Stimulated activated CD8-positive, alpha-beta memory T cell treated with anti-CD3 and anti-CD28 coated beads, Interleukin-12 subunit alpha, Interleukin-12 subunit beta, amount 100 ng/mL, for 24 hours (primary cell): ENCODE measurements around the gene ABHD11.

ENCODE experiments used
- DNase-seq: peaks from one replicate; pipeline ENCODE4 v3.0.0-alpha.2; 2020; ENCODE audit errors: extremely low read depth

ABHD11 gene

DNA sequence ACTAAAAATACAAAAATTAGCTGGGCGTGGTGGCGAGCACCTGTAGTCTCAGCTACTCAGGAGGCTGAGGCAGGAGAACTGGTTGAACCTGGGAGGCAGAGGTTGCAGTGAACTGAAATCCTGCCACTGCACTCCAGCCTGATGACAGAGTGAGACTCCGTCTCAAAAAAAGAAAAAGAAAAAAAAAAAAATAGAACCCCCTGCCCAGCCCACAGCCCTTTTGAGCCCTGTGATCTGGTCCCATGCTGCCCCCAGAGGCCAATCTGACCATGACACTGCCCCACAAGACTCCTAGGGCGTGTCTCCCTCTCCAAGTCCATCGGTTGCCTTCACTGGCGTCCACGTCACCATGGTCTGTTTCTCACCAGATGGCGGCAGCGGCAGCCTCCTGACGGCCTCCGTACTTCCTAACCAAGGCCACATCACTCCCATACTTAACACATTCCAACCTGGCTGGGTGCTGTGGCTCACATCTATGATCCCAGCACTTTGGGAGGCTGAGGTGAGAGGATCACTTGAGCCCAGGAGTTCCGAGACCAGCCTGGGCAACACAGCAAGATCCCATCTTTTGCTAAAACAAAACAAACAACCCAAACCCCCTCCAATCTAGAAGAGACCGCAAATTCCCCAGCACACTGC, 37.1 kb downstream of the ABHD11 start:
- DNase-seq = no peak

DNA sequence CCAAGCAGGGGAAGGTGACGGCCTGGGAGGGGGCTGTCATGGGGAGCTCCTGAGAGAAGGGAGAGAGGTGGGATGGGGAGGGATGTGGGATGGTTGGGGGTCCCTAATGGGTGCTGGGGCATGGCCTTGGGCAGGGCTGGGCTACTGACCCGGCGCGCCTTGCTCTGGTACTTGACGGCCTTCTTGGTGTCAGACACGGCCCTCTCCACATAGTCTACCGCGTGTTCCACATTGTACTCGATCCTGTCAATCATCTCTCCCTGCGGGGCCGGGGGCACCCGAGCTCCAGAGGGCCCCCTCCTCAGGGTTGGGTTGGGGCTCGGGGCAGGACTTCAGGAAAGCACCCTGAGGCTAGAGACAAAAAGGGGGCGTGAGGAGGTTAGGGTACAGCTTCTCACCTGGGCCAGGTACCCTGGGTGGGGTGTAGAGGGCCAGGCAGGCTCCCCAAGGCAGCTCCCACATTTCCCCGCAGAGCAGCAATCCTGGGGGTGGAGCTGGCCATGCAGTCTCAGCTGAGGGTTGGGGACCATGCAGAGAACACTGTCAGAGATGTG, 37.9 kb downstream of the ABHD11 start:
- no peak for DNase-seq

DNA sequence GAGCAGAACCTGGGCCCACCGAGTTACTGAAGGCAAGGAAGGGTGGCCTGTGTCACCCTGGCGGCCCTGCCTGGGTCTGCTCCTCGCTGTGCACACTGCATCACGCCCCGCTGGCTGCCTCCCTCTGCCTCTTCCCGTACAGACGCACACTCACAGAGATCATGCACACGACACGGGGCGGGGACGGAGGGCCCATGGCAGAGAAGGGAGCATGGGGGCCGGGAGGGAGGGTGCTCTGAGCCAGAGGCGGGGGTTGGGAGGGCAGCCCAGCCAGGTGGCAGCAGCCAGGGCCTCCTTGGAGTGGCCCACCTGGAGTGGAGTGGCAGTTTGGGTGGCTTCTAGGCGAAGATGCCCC, 38.6 kb downstream of the ABHD11 start:
- DNase-seq = no peak

DNA sequence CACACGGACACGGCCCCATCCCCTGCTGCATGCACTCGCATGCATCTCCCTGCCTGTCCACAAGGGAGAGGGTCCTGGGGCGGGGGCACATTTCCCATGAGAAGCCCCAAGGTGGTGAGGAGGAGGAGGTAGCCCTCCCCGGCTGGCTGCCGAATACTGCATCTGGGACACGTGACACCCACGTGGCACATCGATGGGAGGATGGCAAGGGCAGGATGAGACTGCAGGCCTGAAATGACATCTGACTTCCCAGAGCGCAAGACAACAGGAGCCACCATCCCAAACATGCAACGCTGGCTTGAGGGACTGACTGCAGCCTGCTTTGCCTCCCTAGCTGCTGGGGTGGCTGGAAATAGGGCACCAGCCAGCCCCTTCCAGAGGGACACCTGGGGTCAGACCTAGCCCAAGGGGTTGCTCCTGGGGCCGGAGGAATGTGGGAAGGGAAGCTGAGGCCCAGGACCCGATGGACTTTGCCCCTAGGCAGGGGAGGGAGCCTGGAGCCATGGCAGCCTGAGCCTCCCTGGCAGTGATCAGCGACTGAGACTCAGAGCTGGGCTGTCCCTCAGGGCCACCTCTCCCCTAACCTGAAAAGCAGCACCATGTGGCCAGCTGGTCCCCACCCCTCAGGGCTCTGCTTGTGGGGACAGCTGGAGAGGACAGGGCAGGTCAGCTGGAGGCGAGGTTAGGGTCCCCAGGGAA, 39.1 kb downstream of the ABHD11 start:
- DNase-seq = no peak

DNA sequence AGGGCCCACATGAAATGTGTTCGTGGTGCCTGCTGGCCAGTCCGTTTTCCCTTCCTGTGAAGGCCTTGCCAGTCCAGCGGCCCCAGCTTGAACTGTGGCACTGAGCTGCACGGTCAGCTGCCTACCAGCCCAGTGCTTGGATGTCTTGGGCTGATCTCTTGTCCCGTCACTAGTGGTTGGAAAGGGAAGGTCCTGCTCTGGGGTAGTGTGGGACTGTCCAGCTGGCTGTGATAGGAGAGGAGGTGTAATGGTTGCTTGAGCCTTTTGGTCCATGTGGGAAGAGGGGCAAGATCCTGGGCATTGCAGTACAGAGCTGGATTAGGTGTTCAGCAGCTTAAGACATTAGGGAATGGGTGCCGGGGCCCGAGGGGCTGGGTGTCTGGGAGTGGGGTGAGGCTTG, 40.2 kb downstream of the ABHD11 start:
- no peak for DNase-seq

DNA sequence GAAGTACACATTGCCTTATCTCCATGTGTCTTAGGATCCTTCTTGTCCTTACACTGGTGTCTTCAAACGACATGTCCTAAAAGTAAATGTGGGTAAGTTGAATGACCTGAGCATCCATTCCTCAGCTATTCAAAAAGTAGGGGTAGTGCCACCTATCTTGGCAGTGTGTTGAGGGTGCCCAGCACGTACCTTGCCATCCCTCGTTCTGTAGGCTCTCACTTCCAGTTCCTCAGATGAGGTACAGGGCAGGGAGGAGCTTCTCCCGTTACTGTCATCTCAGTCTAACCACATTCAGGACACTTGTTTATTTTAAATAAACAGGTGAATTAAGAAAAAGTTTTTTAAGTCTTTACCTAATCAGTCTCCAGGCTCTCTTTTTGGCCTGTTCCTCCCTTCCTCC, 42.2 kb downstream of the ABHD11 start:
- DNase-seq = no peak

DNA sequence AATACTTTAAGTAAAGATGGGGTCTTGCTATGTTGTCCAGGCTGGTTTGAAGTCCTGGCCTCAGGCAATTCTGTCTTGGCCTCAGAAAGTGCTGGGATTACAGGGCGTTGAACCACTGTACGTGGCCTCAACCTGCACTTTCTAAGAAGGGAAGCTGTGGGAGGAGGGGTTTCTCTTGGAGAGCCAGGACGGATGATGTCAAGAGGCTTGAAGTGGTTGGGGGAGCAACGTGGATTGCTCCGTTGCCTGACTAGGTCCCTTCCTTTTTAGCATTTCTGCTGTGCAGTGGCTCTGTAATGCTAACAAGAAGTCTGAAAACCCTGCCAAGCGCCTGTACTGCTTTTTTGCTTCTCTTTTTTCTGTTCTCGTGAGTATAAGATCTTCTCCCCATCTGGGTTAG, 48.0 kb downstream of the ABHD11 start:
- DNase-seq = no peak

DNA sequence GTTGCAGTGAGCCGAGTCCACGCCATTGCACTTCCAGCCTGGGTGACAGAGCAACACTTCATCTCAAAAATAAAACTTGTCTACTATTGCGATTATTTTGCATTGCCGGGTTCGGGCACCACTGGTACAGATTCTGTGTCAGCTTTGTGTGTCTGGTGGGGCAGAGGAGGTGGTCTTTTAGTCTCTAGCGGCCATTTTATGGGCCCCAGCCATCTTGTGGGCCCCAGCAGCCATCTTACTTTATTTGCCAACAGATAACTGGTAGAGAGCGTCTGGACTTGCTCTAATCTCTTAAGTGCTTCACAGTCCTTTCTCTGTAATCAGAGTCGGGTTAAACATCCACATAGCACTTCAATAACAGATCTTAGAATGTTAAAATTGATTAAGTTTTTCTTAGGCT, 50.3 kb downstream of the ABHD11 start:
- DNase-seq = no peak
